ENCODE data around the gene TXNL4A. TPM values are rescaled to one million over a fixed set of nuclear protein-coding genes. Genes with fewer than 3 reads are reported as not detected.
A peak's percentile ranks its signal among the peaks of the same experiment; 100 is the strongest.

The TXNL4A gene
- total RNA-seq, 6 donors from 2014 or later: 11.5 to 101 (median 27.8) TPM

DNA sequence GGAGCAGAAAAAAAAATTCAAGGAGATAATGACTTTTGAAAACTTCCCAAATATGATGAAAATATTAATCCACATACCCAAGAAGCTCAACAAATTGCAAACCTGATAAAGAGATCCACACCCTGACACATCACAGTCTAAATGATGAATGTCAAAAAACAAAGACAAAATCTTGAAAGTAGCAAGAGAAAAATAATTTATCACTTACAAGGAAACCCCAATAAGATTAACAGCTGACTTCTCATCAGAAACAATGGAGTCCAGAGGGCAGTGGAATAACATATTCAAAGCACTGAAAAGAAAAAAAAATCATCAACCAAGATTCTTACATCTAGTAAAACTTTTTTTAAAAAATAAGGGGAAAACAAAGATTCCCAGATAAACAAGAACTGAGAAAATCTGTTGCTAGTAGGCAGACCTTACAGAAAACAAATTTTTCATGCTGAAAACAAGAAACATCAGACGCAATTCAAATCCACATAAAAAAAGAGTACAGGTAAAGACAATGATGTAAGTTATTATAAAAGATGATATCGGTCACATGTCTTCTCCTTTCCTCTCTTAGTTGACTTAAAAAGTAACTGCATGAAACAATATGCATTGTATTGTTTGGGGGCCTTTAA is 58.2 kb downstream of the TXNL4A start:
- Histone ChIP-seq H3K36me3 (peaks cover 6 to 60% (median 15%) of the 10 kb centered on the region in 4 donors), H3K4me3 (no peak overlapping the region)
- 97% methylated on average over 2 of the region's 2 CpGs for WGBS, 2 donors

GRCh38 chr18:79928563-79928960 is 59.8 kb downstream of the TXNL4A start:
- 92 to 99% methylated on average over 8 to 9 of the region's 9 CpGs for WGBS, 2 donors
- Histone ChIP-seq H3K4me3 (no peak overlapping the region), H3K36me3 (peaks cover 6 to 64% (median 15%) of the 10 kb centered on the region in 4 donors), H3K9me3 (peaks cover 24 to 32% (median 27%) of the 10 kb centered on the region in 4 donors), H3K4me1 (peaks cover 0 to 18% (median 0%) of the 10 kb centered on the region in 4 donors), H3K27ac (no peak overlapping the region), H3K27me3 (no peaks in the 10 kb centered on the region)
- TF ChIP-seq, protein P1, sequence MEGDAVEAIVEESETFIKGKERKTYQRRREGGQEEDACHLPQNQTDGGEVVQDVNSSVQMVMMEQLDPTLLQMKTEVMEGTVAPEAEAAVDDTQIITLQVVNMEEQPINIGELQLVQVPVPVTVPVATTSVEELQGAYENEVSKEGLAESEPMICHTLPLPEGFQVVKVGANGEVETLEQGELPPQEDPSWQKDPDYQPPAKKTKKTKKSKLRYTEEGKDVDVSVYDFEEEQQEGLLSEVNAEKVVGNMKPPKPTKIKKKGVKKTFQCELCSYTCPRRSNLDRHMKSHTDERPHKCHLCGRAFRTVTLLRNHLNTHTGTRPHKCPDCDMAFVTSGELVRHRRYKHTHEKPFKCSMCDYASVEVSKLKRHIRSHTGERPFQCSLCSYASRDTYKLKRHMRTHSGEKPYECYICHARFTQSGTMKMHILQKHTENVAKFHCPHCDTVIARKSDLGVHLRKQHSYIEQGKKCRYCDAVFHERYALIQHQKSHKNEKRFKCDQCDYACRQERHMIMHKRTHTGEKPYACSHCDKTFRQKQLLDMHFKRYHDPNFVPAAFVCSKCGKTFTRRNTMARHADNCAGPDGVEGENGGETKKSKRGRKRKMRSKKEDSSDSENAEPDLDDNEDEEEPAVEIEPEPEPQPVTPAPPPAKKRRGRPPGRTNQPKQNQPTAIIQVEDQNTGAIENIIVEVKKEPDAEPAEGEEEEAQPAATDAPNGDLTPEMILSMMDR (IDR thresholded peaks at IDR 0.05): no peak
- no peak for TF ChIP-seq EP300 (IDR thresholded peaks at IDR 0.05)
- TF ChIP-seq POLR2A (IDR thresholded peaks at IDR 0.05): no peak
- TF ChIP-seq POLR2AphosphoS5 (IDR thresholded peaks at IDR 0.05): no peak
- ATAC-seq (ENCODE audit: low FRiP score in 2 of 2) (no peak), DNase-seq (peak in 1 of 2 donors; percentile 6)

More for the DNA sequence above, 58.2 kb downstream of the TXNL4A start:
- DNase-seq (no peak), ATAC-seq (ENCODE audit: low FRiP score in 2 of 2) (no peak)
- Histone ChIP-seq H3K27ac (no peak overlapping the region), H3K4me1 (peaks cover 0 to 13% (median 5%) of the 10 kb centered on the region in 4 donors), H3K9me3 (peaks cover 24 to 38% (median 27%) of the 10 kb centered on the region in 4 donors), H3K27me3 (no peaks in the 10 kb centered on the region)
- TF ChIP-seq EP300 (IDR thresholded peaks at IDR 0.05) (no peak), POLR2A (IDR thresholded peaks at IDR 0.05) (no peak), POLR2AphosphoS5 (IDR thresholded peaks at IDR 0.05) (no peak)
- TF ChIP-seq, protein P1 (IDR thresholded peaks at IDR 0.05): no peak

DNA sequence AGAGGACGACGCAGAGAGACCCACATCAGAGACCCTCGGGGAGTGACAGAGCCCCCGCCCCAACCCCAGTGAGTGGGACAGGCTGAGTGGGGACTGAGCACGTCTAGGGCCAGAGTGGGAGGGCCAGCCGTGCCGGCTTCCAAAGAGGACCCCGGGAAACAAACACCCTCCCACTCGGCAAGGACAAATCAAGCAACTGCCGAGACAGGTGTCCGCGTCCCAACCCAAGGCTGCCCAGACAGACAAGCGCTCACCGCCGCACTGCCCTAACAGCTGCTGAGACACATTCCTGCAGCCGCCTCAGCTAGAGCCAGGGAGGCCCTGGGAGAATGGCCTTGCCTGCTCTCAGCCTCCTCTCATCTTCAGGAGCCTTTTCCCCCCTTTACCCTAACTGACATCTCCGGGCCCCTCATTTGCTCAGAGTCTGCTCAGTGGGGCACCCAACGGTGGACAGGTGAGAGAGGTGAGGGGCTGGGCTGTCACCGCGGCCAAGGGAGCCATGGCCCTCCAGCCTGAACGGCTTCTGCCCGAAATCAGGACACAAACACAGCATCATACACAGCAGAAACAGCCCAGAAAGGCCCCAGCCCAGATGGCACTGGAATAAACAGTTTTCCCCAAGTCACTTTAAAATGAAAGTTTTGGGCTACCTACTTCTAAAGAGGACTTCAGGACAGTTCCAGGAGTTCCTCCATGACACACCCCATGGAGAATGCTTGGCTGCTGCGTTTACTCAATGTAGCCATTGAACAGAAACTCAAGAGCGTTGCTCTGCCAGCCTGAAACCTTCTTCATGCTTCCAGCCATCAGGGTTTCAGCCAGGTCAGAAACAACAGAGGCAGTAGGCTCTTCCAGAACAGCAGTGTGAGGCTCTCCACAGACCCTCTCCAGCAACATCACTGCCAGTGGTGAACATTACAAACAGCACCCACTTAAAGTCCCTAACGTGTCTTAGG is 60.5 kb downstream of the TXNL4A start:
- H3K4me3 ChIP-seq: no peak overlapping the region
- H3K4me1 ChIP-seq: peaks cover 0 to 18% (median 0%) of the 10 kb centered on the region in 4 donors
- no peaks in the 10 kb centered on the region for H3K27me3 ChIP-seq
- 90 to 91% methylated on average over 13 to 25 of the region's 25 CpGs for WGBS, 2 donors
- H3K36me3 ChIP-seq: peaks cover 6 to 57% (median 15%) of the 10 kb centered on the region in 4 donors
- ATAC-seq (ENCODE audit: low FRiP score in 2 of 2): peak in 1 of 2 donors; percentile 19
- TF ChIP-seq POLR2A (IDR thresholded peaks at IDR 0.05): no peak
- TF ChIP-seq EP300 (IDR thresholded peaks at IDR 0.05): no peak
- no peak for TF ChIP-seq POLR2AphosphoS5 (IDR thresholded peaks at IDR 0.05)
- TF ChIP-seq, protein P1 (IDR thresholded peaks at IDR 0.05): no peak
- peaks cover 18 to 25% (median 20%) of the 10 kb centered on the region in 4 donors for H3K9me3 ChIP-seq
- DNase-seq: peak in 1 of 2 donors; percentile 16
- no peak overlapping the region for H3K27ac ChIP-seq

DNA sequence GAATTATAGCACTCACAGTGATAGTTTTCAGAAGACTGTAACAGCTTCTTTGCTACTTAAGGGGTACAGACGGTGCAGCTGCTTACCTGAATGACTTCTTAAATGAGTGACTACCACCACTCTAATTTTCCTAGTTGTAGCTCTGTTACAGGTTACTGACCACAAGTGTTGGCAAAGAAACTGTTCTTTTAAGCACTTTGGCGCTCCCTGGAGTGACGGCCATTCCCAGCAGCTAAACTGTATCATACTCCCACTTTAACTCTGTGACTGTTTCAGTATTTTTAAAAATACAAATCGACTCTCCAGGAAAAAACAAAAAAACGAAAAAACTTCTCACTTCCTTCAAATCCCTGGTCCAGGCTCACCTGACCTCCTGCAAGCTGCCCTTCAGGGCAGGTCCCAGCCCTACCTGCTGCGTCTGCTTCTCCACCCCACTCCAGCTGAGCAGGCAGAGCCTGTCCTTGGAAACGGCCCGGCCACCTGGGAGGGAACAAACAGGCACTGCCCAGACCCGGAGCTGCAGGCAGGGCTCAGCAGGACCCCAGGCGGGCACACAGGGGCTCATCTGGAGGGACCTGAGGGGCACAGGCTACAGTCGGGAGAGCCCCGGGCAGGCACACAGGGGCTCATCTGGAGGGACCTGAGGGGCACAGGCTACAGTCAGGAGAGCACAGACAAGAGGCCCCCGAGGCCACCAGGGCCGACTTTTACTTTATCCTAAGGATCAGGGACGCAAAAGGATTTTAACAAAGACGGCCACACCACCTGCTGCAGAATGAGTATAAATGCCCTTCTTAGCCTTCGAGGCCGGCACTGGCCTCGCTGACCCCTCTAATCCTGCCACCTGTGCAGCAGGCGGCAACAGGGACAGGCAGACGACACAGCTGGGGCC is 61.4 kb downstream of the TXNL4A start:
- no peaks in the 10 kb centered on the region for H3K27me3 ChIP-seq
- peaks cover 0 to 18% (median 0%) of the 10 kb centered on the region in 4 donors for H3K4me1 ChIP-seq
- TF ChIP-seq EP300 (IDR thresholded peaks at IDR 0.05) (no peak), POLR2A (IDR thresholded peaks at IDR 0.05) (no peak), POLR2AphosphoS5 (IDR thresholded peaks at IDR 0.05) (no peak)
- TF ChIP-seq, protein P1 (IDR thresholded peaks at IDR 0.05): no peak
- 86 to 87% methylated on average over 19 to 21 of the region's 21 CpGs for WGBS, 2 donors
- peaks cover 6 to 54% (median 15%) of the 10 kb centered on the region in 4 donors for H3K36me3 ChIP-seq
- DNase-seq (peak in 1 of 2 donors; percentile 20), ATAC-seq (ENCODE audit: low FRiP score in 2 of 2) (peak; percentile 6 to 13)
- H3K27ac ChIP-seq: peak overlapping the region in 1 of 4 donors; percentile 30
- peaks cover 16 to 19% (median 17%) of the 10 kb centered on the region in 4 donors for H3K9me3 ChIP-seq
- H3K4me3 ChIP-seq: no peak overlapping the region
